ENCODE results near the gene CDC42.

DNA sequence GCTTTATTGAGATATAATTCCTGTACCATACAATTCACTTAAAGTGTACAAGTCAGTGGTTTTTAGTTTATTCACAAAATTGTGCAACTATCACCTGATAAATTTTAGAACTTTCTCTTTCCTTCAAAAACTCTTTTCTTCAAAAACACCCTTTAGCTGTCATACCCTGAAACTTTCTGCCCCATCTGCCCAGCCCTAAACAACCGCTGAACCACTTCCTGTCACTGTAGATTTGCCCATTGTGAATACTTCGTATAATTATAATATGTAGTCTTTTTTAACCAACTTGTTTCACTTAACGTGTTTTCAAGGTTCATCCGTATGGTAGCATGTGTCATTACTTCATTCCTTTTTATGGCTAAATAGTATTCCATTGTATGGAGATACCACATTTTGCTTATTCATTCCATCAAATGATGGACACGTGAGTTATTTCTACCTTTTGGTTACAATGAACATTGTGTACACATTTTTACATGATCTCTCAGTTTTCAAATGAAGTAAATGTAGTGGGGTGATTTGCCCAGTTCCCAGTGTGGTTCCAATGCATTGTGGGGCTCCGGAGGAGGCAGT, 52.4 kb downstream of the CDC42 start:
- TF ChIP-seq, protein P1, sequence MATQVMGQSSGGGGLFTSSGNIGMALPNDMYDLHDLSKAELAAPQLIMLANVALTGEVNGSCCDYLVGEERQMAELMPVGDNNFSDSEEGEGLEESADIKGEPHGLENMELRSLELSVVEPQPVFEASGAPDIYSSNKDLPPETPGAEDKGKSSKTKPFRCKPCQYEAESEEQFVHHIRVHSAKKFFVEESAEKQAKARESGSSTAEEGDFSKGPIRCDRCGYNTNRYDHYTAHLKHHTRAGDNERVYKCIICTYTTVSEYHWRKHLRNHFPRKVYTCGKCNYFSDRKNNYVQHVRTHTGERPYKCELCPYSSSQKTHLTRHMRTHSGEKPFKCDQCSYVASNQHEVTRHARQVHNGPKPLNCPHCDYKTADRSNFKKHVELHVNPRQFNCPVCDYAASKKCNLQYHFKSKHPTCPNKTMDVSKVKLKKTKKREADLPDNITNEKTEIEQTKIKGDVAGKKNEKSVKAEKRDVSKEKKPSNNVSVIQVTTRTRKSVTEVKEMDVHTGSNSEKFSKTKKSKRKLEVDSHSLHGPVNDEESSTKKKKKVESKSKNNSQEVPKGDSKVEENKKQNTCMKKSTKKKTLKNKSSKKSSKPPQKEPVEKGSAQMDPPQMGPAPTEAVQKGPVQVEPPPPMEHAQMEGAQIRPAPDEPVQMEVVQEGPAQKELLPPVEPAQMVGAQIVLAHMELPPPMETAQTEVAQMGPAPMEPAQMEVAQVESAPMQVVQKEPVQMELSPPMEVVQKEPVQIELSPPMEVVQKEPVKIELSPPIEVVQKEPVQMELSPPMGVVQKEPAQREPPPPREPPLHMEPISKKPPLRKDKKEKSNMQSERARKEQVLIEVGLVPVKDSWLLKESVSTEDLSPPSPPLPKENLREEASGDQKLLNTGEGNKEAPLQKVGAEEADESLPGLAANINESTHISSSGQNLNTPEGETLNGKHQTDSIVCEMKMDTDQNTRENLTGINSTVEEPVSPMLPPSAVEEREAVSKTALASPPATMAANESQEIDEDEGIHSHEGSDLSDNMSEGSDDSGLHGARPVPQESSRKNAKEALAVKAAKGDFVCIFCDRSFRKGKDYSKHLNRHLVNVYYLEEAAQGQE (IDR thresholded peaks at IDR 0.05; ENCODE audit: low read depth): no peak
- no peak for TF ChIP-seq YY1 (IDR thresholded peaks at IDR 0.05; ENCODE audit: low read depth)

Measured in Ishikawa (cell line).